GM13977 (cell line): ENCODE data around the gene NR2C2AP.

Experiments used
- DNase-seq: peaks from one replicate; pipeline ENCODE4 v3.0.0; 2012; ENCODE audit warnings: low spot score
- in situ Hi-C: fragments of 300-500 bp; cut with MboI; formaldehyde crosslinking; loops from one replicate; pipeline ENCODE4 v1.12.0; 2022; ENCODE audit warnings: low sequenced_read_pairs, low pct_unique_long_range_greater_than_20kb, mixed read lengths, inconsistent platforms; ENCODE audit not compliant: unreplicated experiment
- TF ChIP-seq, protein P1 (sequence below): IDR thresholded peaks from 2 replicates; pipeline ENCODE4 v1.5.1; 2012; ENCODE audit warnings: mild to moderate bottlenecking, control low read depth; ENCODE audit not compliant: insufficient read depth; ENCODE audit errors: extremely low read depth, missing control alignments

Gene NR2C2AP

DNA sequence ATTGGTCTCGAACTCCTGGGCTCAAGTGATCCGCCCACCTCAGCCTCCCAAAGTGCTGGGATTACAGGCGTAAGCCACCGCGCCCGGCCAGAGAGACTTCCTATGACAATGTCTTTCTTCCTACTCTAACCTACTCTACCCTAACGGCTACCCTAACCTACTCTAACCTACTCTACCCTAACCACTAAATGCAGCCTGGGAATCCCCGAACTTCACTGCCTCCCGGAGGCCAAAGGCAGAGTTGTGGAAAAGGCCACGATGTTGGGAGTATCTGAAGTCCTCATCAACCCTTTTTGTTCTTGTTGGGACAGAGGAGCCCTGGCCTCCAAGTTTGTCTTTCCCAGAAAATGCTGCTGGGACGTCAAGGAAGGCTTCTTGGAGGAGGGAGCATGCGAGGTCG is 967 bp upstream of the NR2C2AP start:
- in situ Hi-C loops = no loop called here
- TF ChIP-seq, protein P1, sequence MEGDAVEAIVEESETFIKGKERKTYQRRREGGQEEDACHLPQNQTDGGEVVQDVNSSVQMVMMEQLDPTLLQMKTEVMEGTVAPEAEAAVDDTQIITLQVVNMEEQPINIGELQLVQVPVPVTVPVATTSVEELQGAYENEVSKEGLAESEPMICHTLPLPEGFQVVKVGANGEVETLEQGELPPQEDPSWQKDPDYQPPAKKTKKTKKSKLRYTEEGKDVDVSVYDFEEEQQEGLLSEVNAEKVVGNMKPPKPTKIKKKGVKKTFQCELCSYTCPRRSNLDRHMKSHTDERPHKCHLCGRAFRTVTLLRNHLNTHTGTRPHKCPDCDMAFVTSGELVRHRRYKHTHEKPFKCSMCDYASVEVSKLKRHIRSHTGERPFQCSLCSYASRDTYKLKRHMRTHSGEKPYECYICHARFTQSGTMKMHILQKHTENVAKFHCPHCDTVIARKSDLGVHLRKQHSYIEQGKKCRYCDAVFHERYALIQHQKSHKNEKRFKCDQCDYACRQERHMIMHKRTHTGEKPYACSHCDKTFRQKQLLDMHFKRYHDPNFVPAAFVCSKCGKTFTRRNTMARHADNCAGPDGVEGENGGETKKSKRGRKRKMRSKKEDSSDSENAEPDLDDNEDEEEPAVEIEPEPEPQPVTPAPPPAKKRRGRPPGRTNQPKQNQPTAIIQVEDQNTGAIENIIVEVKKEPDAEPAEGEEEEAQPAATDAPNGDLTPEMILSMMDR = no peak
- DNase-seq = no peak

DNA sequence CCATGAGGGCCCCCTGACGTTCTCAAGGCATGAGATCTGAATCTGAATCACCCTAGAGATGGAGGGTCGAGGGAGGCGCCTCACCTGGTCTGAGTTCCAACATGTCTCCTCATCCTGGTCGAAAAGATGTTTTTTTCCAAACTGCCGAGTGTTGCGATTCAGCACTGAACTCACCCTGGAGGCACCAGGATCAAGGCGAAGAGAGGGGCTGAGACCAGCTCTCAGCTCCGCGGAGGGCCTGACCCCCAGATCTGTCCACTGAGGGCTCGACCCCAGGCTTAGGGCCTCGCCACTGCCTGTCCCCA is 555 bp downstream of the NR2C2AP start:
- TF ChIP-seq, protein P1 = no peak
- in situ Hi-C loops = no loop called here
- no peak for DNase-seq

DNA sequence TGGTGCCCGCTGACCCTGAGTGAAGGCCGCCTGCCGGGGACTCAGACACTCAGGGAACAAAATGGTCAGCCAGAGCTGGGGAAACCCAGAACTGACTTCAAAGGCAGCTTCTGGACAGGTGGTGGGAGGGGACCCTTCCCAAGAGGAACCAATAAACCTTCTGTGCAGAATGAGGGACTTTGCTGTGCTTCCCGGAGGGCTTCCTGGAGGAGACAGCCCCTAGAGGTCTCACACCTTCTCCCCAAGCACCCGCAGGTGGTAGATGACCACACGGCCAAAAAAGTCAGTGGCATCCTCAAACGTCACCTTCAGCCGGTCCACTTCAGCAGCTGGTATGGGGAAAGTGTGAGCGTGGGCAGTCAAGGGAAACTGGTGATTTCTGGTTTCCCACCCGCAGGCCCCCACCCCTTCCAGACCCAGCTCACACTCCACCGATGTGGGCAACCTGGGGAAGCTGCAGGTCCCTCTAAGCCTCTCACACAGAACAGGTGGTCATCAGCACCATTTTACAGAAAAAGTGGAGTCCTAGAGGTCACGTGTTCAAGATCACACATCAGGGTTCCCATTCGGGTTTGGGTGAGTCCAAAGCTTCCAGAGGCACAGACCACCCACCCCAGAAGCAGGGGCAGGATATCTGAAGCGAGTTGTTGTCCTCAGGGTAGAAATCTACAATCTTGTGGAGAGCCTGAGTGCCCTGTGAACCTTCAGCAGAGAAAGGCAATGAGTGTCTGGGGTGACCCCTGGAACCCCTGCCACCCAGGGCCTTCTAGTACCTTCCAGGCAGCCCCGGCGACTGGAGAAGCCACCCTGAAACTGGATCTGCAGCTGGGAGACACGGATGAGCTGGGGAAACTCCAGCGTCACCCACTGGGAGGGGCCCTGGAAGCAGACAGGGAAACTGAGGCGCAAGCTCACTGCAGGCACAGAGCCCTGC is 1.2 kb downstream of the NR2C2AP start:
- TF ChIP-seq, protein P1 = no peak
- in situ Hi-C loops = no loop called here
- DNase-seq = no peak

DNA sequence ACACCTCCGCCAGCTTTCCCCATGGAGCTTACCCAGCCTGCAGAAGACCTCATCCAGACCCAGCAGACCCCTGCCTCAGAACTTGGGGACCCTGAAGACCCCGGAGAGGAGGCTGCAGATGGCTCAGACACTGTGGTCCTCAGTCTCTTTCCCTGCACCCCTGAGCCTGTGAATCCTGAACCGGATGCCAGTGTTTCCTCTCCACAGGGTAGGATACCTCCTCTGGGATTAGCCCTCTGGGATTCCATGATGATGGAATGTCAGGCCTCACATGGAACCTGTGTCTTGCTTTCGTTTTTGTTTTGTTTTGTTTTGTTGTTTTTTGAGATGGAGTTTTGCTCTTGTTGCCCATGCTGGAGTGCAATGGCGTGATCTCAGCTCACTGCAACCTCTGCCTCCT is 9.3 kb downstream of the NR2C2AP start:
- no peak for DNase-seq
- in situ Hi-C loops = no loop called here
- TF ChIP-seq, protein P1 = no peak

DNA sequence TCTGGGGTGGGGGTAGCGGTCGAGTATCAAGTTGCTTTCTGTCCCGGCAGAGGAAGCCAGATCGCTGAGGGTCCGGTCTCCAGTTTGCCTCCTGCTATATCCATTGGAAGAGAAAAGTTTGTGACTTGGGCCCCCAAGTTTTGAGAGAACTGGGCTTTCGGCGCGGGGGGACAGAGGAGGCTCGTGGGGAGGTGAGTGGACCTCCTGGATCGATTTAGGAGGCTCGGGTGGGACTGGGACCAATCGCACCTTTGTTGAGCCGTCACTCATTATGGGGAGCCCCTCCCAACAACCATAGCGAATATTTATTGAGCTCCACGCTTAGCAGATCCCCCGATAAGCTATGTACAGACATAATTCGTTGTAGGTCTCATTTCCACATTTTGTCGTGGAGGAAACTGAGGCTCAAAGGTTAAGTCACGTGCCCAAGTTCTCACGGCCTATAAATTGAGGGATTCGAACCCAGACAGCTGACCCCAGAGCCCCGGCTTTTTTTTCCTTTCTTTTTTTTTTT is 10.2 kb downstream of the NR2C2AP start:
- TF ChIP-seq, protein P1 = no peak
- DNase-seq = no peak
- in situ Hi-C loops = no loop called here

DNA sequence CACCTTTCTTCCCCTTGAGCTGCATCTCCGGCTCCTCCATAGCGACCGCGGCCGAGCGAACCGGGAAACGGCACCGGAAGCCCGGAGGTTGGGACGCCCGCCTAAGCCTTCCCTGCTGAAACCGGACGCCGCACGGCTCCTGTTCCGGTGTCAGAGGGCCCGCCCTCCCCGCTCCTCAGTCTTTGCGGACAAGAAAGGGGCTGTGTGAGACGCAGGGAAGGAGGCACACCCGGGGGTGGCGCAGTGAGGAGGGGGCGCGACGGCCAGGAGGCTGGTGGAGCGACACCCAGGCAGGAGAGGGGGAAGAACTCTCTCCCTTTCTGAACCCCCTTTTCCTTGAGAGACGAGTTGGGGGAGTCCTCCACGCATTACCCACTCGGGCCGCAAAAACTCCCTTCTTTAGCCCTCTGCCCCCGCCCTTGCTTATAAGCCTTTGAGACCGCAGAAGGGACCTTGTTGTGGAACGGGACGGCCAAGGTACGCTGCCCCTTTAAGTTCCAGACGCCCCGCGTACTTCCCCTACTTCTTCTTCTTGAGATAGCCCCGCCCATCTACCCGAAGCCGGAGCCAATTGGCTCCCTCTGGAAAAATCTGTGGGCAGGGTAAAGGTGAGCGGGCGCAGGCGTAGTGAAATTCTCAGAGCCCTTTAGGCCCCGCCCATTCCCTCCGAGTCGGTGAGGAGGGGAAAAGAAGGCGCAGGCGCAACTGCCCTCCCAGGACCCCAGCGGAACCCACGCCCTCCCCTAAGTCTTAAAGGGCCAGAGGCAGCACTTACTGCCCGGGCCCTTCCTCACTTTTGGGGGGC is 10.9 kb downstream of the NR2C2AP start, which contains the start of the genes BORCS8 and RFXANK:
Gene BORCS8, minus strand, starts transcription at position 75 of the 805 bp plus-strand sequence. Its CDS starts 35 bp downstream, at position 40.
Gene RFXANK, plus strand, starts transcription at position 181 of the 805 bp plus-strand sequence. CDS start 1,689 bp downstream, outside the sequence.
- in situ Hi-C loops = no loop called here
- TF ChIP-seq, protein P1 = no peak
- peak; percentile 97 for DNase-seq
